GM18498 (cell line): Measurements from ENCODE around the gene TLCD3B.

Experiments used
- ATAC-seq: cut with Tn5 transposase; IDR thresholded peaks from one replicate; pipeline ENCODE4 v1.9.1; 2021; ENCODE audit warnings: mild to moderate bottlenecking, moderate library complexity; ENCODE audit not compliant: unreplicated experiment

The TLCD3B gene

GRCh38 chr16:30030841-30031413, at the start of gene TLCD3B:
TLCD3B (minus strand) TSS chr16:30031271; CDS start chr16:30030527, 744 bp downstream.
- ATAC-seq: no peak

DNA sequence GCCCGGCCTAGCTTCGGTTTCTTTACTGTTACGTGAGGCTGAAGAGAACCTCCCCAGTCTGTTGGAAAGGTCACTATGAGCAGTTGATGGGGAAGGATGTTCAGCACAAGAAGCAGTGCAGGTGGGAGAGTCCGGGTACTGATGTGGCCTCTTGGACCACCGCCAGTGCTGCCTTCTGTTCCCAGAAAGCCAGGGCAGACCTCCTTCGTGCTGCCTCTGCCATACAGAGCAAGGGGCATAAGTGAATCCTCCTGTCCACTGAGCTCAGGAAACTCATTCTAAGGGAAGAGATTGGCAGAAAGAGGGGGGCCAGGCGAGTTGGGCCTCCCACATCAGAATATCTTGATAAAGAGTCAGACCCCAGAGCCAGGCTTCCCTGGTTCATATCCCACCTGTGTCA, 48.4 kb upstream of the TLCD3B start:
- ATAC-seq: no peak

DNA sequence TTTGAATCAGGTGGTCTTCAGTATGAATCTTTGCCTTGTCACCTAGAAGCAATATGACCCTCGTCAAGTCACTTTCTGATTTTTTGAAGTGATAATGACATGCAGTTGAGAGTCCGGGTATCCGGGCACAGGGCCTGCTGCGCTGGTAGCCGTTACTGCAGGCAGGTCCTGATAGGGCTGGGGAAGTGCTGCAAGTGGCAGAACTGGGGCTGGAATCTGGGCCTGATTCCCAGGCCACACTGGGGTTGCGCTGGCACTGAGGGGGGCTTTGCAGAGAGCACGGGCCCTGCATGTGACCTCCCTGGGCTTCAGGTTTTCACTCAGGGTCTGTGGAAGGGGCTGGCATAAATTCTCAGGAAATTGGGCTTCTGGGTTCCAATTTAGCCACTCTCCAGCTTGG, 47.7 kb upstream of the TLCD3B start:
- no peak for ATAC-seq

DNA sequence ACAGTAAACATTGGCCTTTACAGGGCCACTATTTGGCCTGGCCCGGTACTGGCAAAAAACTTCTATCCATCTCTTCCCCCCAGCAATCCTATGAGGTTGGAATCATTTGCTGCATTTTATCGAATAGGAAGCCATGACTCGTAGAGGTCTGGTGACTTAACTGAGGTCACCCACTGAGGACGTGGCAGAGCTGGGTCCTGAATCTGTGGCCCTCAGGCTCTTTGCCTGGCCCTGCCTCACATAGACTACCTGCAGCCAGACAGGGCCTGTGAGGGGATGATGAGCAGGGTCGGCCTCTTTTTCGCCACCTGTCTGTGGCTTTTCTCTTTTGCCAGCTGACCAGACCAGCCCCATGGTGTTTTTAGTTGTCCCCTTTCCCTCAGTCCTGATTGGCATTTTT, 46.6 kb upstream of the TLCD3B start:
- ATAC-seq: no peak

- ATAC-seq: peak; percentile 36
These were observed 45.3 kb upstream of the TLCD3B start for GRCh38 chr16:30076276-30076791.

GRCh38 chr16:30075503-30076275, 44.6 kb upstream of the TLCD3B start, which contains the start of gene PPP4C:
PPP4C (plus strand) TSS chr16:30075994; CDS start chr16:30076378, 384 bp downstream.
- peak; percentile 77 for ATAC-seq

DNA sequence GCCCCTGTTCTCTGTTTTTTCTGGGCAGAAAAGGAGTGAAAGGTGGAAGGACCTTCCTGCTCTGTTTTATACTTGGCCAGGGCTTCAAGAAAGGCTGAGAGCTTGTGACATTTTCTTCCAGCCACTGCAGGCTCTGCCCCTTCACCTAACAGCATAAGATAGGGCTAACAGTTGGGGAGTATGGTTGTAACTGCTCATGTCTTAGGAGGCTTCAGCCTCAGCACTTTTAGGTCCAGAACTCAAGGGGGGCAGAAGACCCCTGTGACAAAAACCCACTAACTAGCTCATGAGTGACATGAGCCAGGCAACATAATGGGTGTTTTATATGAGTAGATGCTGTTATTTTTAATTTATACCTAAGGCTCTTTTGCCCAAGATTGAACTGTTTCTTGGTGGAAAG, 39.4 kb upstream of the TLCD3B start:
- no peak for ATAC-seq

DNA sequence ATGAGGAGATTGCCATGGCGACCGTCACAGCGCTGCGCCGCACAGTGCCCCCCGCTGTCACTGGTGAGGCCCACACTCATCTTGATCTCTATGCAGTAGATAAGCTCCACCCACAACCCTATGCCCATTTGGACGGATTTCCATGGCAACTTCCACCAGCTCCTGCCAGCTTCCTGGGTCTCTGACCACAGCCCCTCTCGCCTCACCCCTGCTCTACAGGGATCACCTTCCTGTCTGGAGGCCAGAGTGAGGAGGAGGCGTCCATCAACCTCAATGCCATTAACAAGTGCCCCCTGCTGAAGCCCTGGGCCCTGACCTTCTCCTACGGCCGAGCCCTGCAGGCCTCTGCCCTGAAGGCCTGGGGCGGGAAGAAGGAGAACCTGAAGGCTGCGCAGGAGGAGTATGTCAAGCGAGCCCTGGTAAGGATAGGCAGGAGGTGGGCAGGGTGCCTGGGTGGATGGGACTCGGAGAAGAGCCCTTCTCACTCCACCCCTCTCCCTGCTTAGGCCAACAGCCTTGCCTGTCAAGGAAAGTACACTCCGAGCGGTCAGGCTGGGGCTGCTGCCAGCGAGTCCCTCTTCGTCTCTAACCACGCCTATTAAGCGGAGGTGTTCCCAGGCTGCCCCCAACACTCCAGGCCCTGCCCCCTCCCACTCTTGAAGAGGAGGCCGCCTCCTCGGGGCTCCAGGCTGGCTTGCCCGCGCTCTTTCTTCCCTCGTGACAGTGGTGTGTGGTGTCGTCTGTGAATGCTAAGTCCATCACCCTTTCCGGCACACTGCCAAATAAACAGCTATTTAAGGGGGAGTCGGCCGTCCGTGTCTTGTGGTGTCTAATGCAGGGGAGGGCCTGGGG, 38.8 kb upstream of the TLCD3B start:
- ATAC-seq: no peak

DNA sequence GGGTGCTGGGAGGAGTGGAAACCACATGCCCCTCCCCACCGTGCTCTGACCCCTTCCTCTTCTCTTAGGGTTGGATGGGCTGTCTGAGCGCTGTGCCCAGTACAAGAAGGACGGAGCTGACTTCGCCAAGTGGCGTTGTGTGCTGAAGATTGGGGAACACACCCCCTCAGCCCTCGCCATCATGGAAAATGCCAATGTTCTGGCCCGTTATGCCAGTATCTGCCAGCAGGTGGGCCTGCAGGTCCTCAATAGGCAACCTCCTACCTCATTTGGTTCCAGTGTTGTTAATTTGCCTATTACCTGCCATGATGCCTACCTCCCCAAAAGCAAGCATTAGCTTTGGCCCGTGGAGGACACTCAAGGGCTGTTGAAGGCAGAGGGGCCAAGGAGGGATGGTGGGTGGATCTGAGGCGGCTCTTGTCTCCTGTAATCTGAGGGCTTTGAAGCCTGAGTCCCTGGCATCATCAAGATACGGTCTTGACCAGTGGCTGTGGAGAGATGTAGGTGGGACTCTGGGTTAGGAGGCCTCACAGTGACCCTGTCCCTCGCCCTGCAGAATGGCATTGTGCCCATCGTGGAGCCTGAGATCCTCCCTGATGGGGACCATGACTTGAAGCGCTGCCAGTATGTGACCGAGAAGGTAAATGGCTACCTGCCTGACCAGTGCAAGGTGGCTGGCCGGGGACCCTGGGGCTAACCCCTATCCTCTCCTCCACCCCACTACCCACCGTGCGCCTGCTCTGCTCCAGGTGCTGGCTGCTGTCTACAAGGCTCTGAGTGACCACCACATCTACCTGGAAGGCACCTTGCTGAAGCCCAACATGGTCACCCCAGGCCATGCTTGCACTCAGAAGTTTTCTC, 37.9 kb upstream of the TLCD3B start:
- ATAC-seq: no peak

- no peak for ATAC-seq
These were observed 37.3 kb upstream of the TLCD3B start for GRCh38 chr16:30068333-30068732.

GRCh38 chr16:30067584-30067916, 36.5 kb upstream of the TLCD3B start:
- ATAC-seq: no peak

- ATAC-seq: no peak
These were observed 35.9 kb upstream of the TLCD3B start for GRCh38 chr16:30066761-30067583.

- no peak for ATAC-seq
These were observed 35.1 kb upstream of the TLCD3B start for GRCh38 chr16:30065943-30066760.

- peak; percentile 76 for ATAC-seq
These were observed 34.3 kb upstream of the TLCD3B start, which contains the start of gene ALDOA for GRCh38 chr16:30065102-30065942. ALDOA (plus strand) TSS chr16:30065760; CDS start chr16:30066898, 1,138 bp downstream.

GRCh38 chr16:30064729-30065101, 33.6 kb upstream of the TLCD3B start:
- peak; percentile 1 for ATAC-seq

GRCh38 chr16:30063893-30064728, 33.0 kb upstream of the TLCD3B start:
- peak; percentile 36 for ATAC-seq
